A549 (cell line): ENCODE data around the gene DLEU7.

Experiments
- CBX8 ChIP-seq: fragments of 200-600 bp; sonication (generic); IDR thresholded peaks from 2 replicates; pipeline ENCODE4 v1.6.1; 2016
- CEBPB ChIP-seq, 2 experiments: fragments of >200 bp in 1 of 2; sonication (Bioruptor Twin) in 1 of 2; formaldehyde crosslinking in 1 of 2; IDR thresholded peaks; 2 replicates each; pipeline ENCODE4 v1.6.1; 2012 to 2016
- CHD4 ChIP-seq: fragments of 200-600 bp; sonication (generic); IDR thresholded peaks from 2 replicates; pipeline ENCODE4 v1.6.1; 2016; ENCODE audit warnings: antibody characterized with exemption, mild to moderate bottlenecking, borderline replicate concordance
- EP300 ChIP-seq, 2 experiments: fragments of >200 bp; sonication (Bioruptor Twin); formaldehyde crosslinking; IDR thresholded peaks; 2 replicates in 1 of 2; 3 replicates in 1 of 2; pipeline ENCODE4 v1.6.1; 2016 to 2017
- ESRRA ChIP-seq: fragments of 150-350 bp; IDR thresholded peaks from 2 replicates; pipeline ENCODE4 v1.6.1; 2014; ENCODE audit warnings: mild to moderate bottlenecking, low read length, borderline replicate concordance
- JUN ChIP-seq, 2 experiments: fragments of >200 bp; sonication (Bioruptor Twin); formaldehyde crosslinking; IDR thresholded peaks; 2 replicates in 1 of 2; 3 replicates in 1 of 2; pipeline ENCODE4 v1.6.1; 2016 to 2017
- JUNB ChIP-seq: fragments of >200 bp; sonication (Bioruptor Twin); formaldehyde crosslinking; IDR thresholded peaks from 2 replicates; pipeline ENCODE4 v1.6.1; 2016
- KDM1A ChIP-seq: fragments of 200-600 bp; sonication (generic); IDR thresholded peaks from 2 replicates; pipeline ENCODE4 v1.6.1; 2016; ENCODE audit warnings: low read depth, mild to moderate bottlenecking
- PBX3 ChIP-seq: IDR thresholded peaks from 2 replicates; pipeline ENCODE4 v1.6.1; 2012
- POLR2A ChIP-seq: IDR thresholded peaks from 2 replicates; pipeline ENCODE4 v1.6.1; 2012; ENCODE audit warnings: mild to moderate bottlenecking, low read length
- RFX5 ChIP-seq: fragments of 450-650 bp; IDR thresholded peaks from 2 replicates; pipeline ENCODE4 v1.7.1; 2014; ENCODE audit warnings: antibody characterized with exemption, mild to moderate bottlenecking, moderate library complexity
- USF2 ChIP-seq: fragments of 450-650 bp; IDR thresholded peaks from 2 replicates; pipeline ENCODE4 v1.6.1; 2014; ENCODE audit warnings: antibody characterized with exemption
- TF ChIP-seq, protein P1 (sequence below): fragments of 200-600 bp; sonication (generic); IDR thresholded peaks from 2 replicates; pipeline ENCODE4 v1.6.1; 2016; ENCODE audit warnings: antibody characterized with exemption, mild to moderate bottlenecking, moderate library complexity
- TF ChIP-seq, protein P2 (sequence below): fragments of >200 bp; sonication (Bioruptor Twin); formaldehyde crosslinking; IDR thresholded peaks from 3 replicates; pipeline ENCODE4 v1.5.1; 2016

GRCh38 chr13:50826035-50826434, 17.5 kb downstream of the DLEU7 start:
- no peak for TF ChIP-seq POLR2A
- TF ChIP-seq, protein P1, sequence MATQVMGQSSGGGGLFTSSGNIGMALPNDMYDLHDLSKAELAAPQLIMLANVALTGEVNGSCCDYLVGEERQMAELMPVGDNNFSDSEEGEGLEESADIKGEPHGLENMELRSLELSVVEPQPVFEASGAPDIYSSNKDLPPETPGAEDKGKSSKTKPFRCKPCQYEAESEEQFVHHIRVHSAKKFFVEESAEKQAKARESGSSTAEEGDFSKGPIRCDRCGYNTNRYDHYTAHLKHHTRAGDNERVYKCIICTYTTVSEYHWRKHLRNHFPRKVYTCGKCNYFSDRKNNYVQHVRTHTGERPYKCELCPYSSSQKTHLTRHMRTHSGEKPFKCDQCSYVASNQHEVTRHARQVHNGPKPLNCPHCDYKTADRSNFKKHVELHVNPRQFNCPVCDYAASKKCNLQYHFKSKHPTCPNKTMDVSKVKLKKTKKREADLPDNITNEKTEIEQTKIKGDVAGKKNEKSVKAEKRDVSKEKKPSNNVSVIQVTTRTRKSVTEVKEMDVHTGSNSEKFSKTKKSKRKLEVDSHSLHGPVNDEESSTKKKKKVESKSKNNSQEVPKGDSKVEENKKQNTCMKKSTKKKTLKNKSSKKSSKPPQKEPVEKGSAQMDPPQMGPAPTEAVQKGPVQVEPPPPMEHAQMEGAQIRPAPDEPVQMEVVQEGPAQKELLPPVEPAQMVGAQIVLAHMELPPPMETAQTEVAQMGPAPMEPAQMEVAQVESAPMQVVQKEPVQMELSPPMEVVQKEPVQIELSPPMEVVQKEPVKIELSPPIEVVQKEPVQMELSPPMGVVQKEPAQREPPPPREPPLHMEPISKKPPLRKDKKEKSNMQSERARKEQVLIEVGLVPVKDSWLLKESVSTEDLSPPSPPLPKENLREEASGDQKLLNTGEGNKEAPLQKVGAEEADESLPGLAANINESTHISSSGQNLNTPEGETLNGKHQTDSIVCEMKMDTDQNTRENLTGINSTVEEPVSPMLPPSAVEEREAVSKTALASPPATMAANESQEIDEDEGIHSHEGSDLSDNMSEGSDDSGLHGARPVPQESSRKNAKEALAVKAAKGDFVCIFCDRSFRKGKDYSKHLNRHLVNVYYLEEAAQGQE: no peak
- no peak for TF ChIP-seq EP300 (IDR thresholded peaks at IDR 0.05)
- TF ChIP-seq, protein P2, sequence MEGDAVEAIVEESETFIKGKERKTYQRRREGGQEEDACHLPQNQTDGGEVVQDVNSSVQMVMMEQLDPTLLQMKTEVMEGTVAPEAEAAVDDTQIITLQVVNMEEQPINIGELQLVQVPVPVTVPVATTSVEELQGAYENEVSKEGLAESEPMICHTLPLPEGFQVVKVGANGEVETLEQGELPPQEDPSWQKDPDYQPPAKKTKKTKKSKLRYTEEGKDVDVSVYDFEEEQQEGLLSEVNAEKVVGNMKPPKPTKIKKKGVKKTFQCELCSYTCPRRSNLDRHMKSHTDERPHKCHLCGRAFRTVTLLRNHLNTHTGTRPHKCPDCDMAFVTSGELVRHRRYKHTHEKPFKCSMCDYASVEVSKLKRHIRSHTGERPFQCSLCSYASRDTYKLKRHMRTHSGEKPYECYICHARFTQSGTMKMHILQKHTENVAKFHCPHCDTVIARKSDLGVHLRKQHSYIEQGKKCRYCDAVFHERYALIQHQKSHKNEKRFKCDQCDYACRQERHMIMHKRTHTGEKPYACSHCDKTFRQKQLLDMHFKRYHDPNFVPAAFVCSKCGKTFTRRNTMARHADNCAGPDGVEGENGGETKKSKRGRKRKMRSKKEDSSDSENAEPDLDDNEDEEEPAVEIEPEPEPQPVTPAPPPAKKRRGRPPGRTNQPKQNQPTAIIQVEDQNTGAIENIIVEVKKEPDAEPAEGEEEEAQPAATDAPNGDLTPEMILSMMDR: no peak
- TF ChIP-seq USF2: no peak
- no peak for TF ChIP-seq CEBPB (IDR thresholded peaks at IDR 0.05)
- TF ChIP-seq CBX8: no peak
- no peak for TF ChIP-seq JUN (IDR thresholded peaks at IDR 0.05)
- TF ChIP-seq PBX3: no peak
- TF ChIP-seq CHD4: no peak
- no peak for TF ChIP-seq KDM1A
- no peak for TF ChIP-seq RFX5
- TF ChIP-seq ESRRA: no peak
- TF ChIP-seq JUNB: no peak
